Neural progenitor cell (in vitro differentiated cells): ENCODE results near the gene TM4SF20. TPM values are rescaled to one million over a fixed set of nuclear protein-coding genes. Genes with fewer than 3 reads are reported as not detected.

Experiments
- DNase-seq: peaks from one replicate; pipeline ENCODE4 v3.0.0-alpha.2; 2016; ENCODE audit warnings: low spot score
- H2AFZ ChIP-seq: fragments of 200-600 bp; sonication (generic); replicated peaks from 2 replicates; pipeline ENCODE4 v1.6.1; 2016; ENCODE audit warnings: antibody characterized with exemption
- H3F3A ChIP-seq: fragments of 200-600 bp; sonication (generic); 2 replicates; pipeline ENCODE4 v1.6.1; 2016; ENCODE audit warnings: antibody characterized with exemption, low read depth
- H3K27ac ChIP-seq: fragments of 200-600 bp; sonication (generic); 2 replicates; pipeline ENCODE4 v1.5.1; 2016; ENCODE audit warnings: mild to moderate bottlenecking
- H3K27me3 ChIP-seq: fragments of 200-600 bp; sonication (generic); 2 replicates; pipeline ENCODE4 v1.6.1; 2016; ENCODE audit warnings: mild to moderate bottlenecking, moderate library complexity
- H3K36me3 ChIP-seq: fragments of 200-600 bp; sonication (generic); 2 replicates; pipeline ENCODE4 v1.5.1; 2016
- H3K4me1 ChIP-seq: fragments of 200-600 bp; sonication (generic); 2 replicates; pipeline ENCODE4 v1.6.1; 2016; ENCODE audit warnings: mixed run types
- H3K4me2 ChIP-seq: fragments of 200-600 bp; sonication (generic); 2 replicates; pipeline ENCODE4 v1.6.1; 2016
- H3K4me3 ChIP-seq: fragments of 200-600 bp; sonication (generic); 2 replicates; pipeline ENCODE4 v1.5.1; 2016
- H3K79me2 ChIP-seq: fragments of 200-600 bp; sonication (generic); 2 replicates; pipeline ENCODE4 v1.6.1; 2016; ENCODE audit warnings: low read depth
- H3K9ac ChIP-seq: fragments of 200-600 bp; sonication (generic); 2 replicates; pipeline ENCODE4 v1.6.1; 2016
- H3K9me3 ChIP-seq: fragments of 200-600 bp; sonication (generic); 2 replicates; pipeline ENCODE4 v1.5.1; 2016; ENCODE audit warnings: low read depth
- H4K20me1 ChIP-seq: fragments of 200-600 bp; sonication (generic); 2 replicates; pipeline ENCODE4 v1.6.1; 2016; ENCODE audit warnings: low read depth
- H3K27ac Mint-ChIP-seq: 3 replicates; pipeline ENCODE4 v1.8.0; 2021; ENCODE audit warnings: mixed read lengths
- H3K27me3 Mint-ChIP-seq: 2 replicates; pipeline ENCODE4 v1.8.0; 2022; ENCODE audit warnings: low read depth, mild to moderate bottlenecking, inconsistent platforms, moderate library complexity, mixed read lengths; ENCODE audit not compliant: insufficient read depth
- H3K36me3 Mint-ChIP-seq: 3 replicates; pipeline ENCODE4 v1.8.0; 2021; ENCODE audit warnings: mixed read lengths
- H3K4me1 Mint-ChIP-seq: 3 replicates; pipeline ENCODE4 v1.8.0; 2021; ENCODE audit warnings: mixed read lengths
- H3K4me3 Mint-ChIP-seq: 3 replicates; pipeline ENCODE4 v1.8.0; 2021; ENCODE audit warnings: mild to moderate bottlenecking, moderate library complexity, mixed read lengths
- H3K9me3 Mint-ChIP-seq: 3 replicates; pipeline ENCODE4 v1.8.0; 2020; ENCODE audit warnings: mixed read lengths
- CTCF ChIP-seq: fragments of 200-600 bp; sonication (generic); IDR thresholded peaks from 2 replicates; pipeline ENCODE4 v1.5.1; 2017; ENCODE audit warnings: antibody characterized with exemption, mild to moderate bottlenecking
- EZH2 ChIP-seq: fragments of 200-600 bp; sonication (generic); IDR thresholded peaks from 2 replicates; pipeline ENCODE4 v1.6.1; 2017; ENCODE audit warnings: antibody characterized with exemption, mild to moderate bottlenecking, moderate library complexity
- EZH2phosphoT487 ChIP-seq: fragments of 200-600 bp; sonication (generic); IDR thresholded peaks from 2 replicates; pipeline ENCODE4 v1.6.1; 2017; ENCODE audit warnings: antibody characterized with exemption
- total RNA-seq: library from RNA; depleted of rRNA; stranded (reverse); fragments of >200 nt; gene quantifications from 2 replicates; pipeline ENCODE4 v1.2.3, GENCODE V29; 2015; ENCODE audit warnings: low replicate concordance

The TM4SF20 gene
- total RNA-seq, 1 donor from 2014 or later: not detected

- no peak for DNase-seq
- no peak overlapping the region for H3K9ac ChIP-seq
- H3K27me3 ChIP-seq: no peaks in the 10 kb centered on the region
- no peaks in the 10 kb centered on the region for H4K20me1 ChIP-seq
- H3K4me2 ChIP-seq: no peak overlapping the region
- TF ChIP-seq EZH2phosphoT487: no peak
- no peak for TF ChIP-seq EZH2
- TF ChIP-seq CTCF: peak; percentile 44
- no peak overlapping the region for H3K4me3 Mint-ChIP-seq
- no peaks in the 10 kb centered on the region for H3K4me1 ChIP-seq
- no peaks in the 10 kb centered on the region for H3K9me3 Mint-ChIP-seq
- H3K9me3 ChIP-seq: no peaks in the 10 kb centered on the region
- no peak overlapping the region for H3K27ac Mint-ChIP-seq
- no peak overlapping the region for H2AFZ ChIP-seq
- no peaks in the 10 kb centered on the region for H3K36me3 ChIP-seq
- H3K27ac ChIP-seq: no peak overlapping the region
- peaks cover 5% of the 10 kb centered on the region for H3K36me3 Mint-ChIP-seq
- H3K27me3 Mint-ChIP-seq: peaks cover 4% of the 10 kb centered on the region
- no peaks in the 10 kb centered on the region for H3F3A ChIP-seq
- H3K79me2 ChIP-seq: no peaks in the 10 kb centered on the region
- H3K4me1 Mint-ChIP-seq: no peaks in the 10 kb centered on the region
- no peak overlapping the region for H3K4me3 ChIP-seq
Measured at GRCh38 chr2:227363756-227364155, 15.3 kb downstream of the TM4SF20 start.

GRCh38 chr2:227360351-227360750, 18.8 kb downstream of the TM4SF20 start:
- Histone ChIP-seq H3K4me3 (no peak overlapping the region), H3K9me3 (no peaks in the 10 kb centered on the region), H3K36me3 (peaks cover 8% of the 10 kb centered on the region), H2AFZ (no peak overlapping the region), H3K4me1 (no peaks in the 10 kb centered on the region), H3K27me3 (no peaks in the 10 kb centered on the region), H3F3A (no peaks in the 10 kb centered on the region), H3K4me2 (no peak overlapping the region), H4K20me1 (no peaks in the 10 kb centered on the region), H3K79me2 (no peaks in the 10 kb centered on the region), H3K9ac (no peak overlapping the region), H3K27ac (no peak overlapping the region)
- Mint-ChIP-seq H3K9me3 (no peaks in the 10 kb centered on the region), H3K4me1 (no peaks in the 10 kb centered on the region), H3K27ac (no peak overlapping the region), H3K27me3 (no peaks in the 10 kb centered on the region), H3K4me3 (no peak overlapping the region), H3K36me3 (peaks cover 17% of the 10 kb centered on the region)
- TF ChIP-seq EZH2 (no peak), CTCF (no peak), EZH2phosphoT487 (no peak)
- no peak for DNase-seq

GRCh38 chr2:227351639-227352038, 27.5 kb downstream of the TM4SF20 start:
- H3K9me3 Mint-ChIP-seq: no peaks in the 10 kb centered on the region
- Histone ChIP-seq H3K9ac (no peak overlapping the region), H3F3A (no peaks in the 10 kb centered on the region), H4K20me1 (peaks cover 2% of the 10 kb centered on the region), H3K9me3 (no peaks in the 10 kb centered on the region), H3K27me3 (no peaks in the 10 kb centered on the region), H2AFZ (no peak overlapping the region), H3K27ac (peak overlapping the region; percentile 24), H3K4me2 (no peak overlapping the region), H3K79me2 (no peaks in the 10 kb centered on the region), H3K4me1 (no peaks in the 10 kb centered on the region), H3K36me3 (no peaks in the 10 kb centered on the region), H3K4me3 (no peak overlapping the region)
- peak overlapping the region; percentile 4 for H3K27ac Mint-ChIP-seq
- TF ChIP-seq EZH2: no peak
- no peak for TF ChIP-seq CTCF
- no peak for TF ChIP-seq EZH2phosphoT487
- DNase-seq: no peak
- H3K27me3 Mint-ChIP-seq: no peaks in the 10 kb centered on the region
- H3K36me3 Mint-ChIP-seq: peaks cover 7% of the 10 kb centered on the region
- no peaks in the 10 kb centered on the region for H3K4me1 Mint-ChIP-seq
- no peak overlapping the region for H3K4me3 Mint-ChIP-seq
